Measurements from ENCODE around the gene ZNF823. TPM values are rescaled to one million over a fixed set of nuclear protein-coding genes. Genes with fewer than 3 reads are reported as not detected.
"Not testable (repeated sequence)": the region's sequence is repeated elsewhere in the genome, so short reads cannot be mapped to it uniquely, and the experiment has no call there.

ZNF823 gene
- total RNA-seq (2014; rRNA removed; shearing (Covaris generic)): 4.5 and 8.6 TPM in 2 replicates

- DNase-seq (ENCODE audit: low read depth): peak; percentile 99
These were observed at the start of gene ZNF823 for GRCh38 chr19:11738746-11739620. ZNF823 (minus strand) TSS chr19:11738946; CDS start chr19:11738819, 127 bp downstream.

GRCh38 chr19:11787536-11787935 lies 48.8 kb upstream of the ZNF823 start:
- no peak for DNase-seq (ENCODE audit: low read depth)

GRCh38 chr19:11784356-11784755 lies 45.6 kb upstream of the ZNF823 start:
- DNase-seq (ENCODE audit: low read depth): no peak

- DNase-seq (ENCODE audit: low read depth): no peak
These were observed 45.0 kb upstream of the ZNF823 start for GRCh38 chr19:11783767-11784166.

GRCh38 chr19:11781295-11782057 lies 42.7 kb upstream of the ZNF823 start:
- DNase-seq (ENCODE audit: low read depth): no peak

GRCh38 chr19:11780431-11781020 lies 41.8 kb upstream of the ZNF823 start:
- no peak for DNase-seq (ENCODE audit: low read depth)

- not testable (repeated sequence) for DNase-seq (ENCODE audit: low read depth)
These were observed 37.9 kb upstream of the ZNF823 start for GRCh38 chr19:11776669-11777068.

- not testable (repeated sequence) for DNase-seq (ENCODE audit: low read depth)
These were observed 32.8 kb upstream of the ZNF823 start for GRCh38 chr19:11771520-11771919.

- no peak for DNase-seq (ENCODE audit: low read depth)
These were observed 31.2 kb upstream of the ZNF823 start for GRCh38 chr19:11769995-11770394.

GRCh38 chr19:11767633-11768133 lies 28.9 kb upstream of the ZNF823 start:
- peak; percentile 33 for DNase-seq (ENCODE audit: low read depth)

GRCh38 chr19:11766597-11767591 lies 28.1 kb upstream of the ZNF823 start, which contains the start of gene ZNF441:
ZNF441 (plus strand) TSS chr19:11767000; CDS start chr19:11767194, 194 bp downstream.
- DNase-seq (ENCODE audit: low read depth): peak; percentile 94

GRCh38 chr19:11763611-11764010 lies 24.9 kb upstream of the ZNF823 start:
- no peak for DNase-seq (ENCODE audit: low read depth)

- no peak for DNase-seq (ENCODE audit: low read depth)
These were observed 24.4 kb upstream of the ZNF823 start for GRCh38 chr19:11763117-11763516.

GRCh38 chr19:11759805-11760204 lies 21.1 kb upstream of the ZNF823 start:
- DNase-seq (ENCODE audit: low read depth): no peak

- no peak for DNase-seq (ENCODE audit: low read depth)
These were observed 18.2 kb upstream of the ZNF823 start for GRCh38 chr19:11756965-11757364.

GRCh38 chr19:11754663-11755062 lies 15.9 kb upstream of the ZNF823 start:
- DNase-seq (ENCODE audit: low read depth): no peak

GRCh38 chr19:11752244-11752736 lies 13.5 kb upstream of the ZNF823 start:
- DNase-seq (ENCODE audit: low read depth): no peak

- DNase-seq (ENCODE audit: low read depth): no peak
These were observed 11.0 kb upstream of the ZNF823 start for GRCh38 chr19:11749751-11750150.

GRCh38 chr19:11747277-11747676 lies 8.5 kb upstream of the ZNF823 start:
- DNase-seq (ENCODE audit: low read depth): no peak

- DNase-seq (ENCODE audit: low read depth): peak; percentile 22
These were observed 7.1 kb upstream of the ZNF823 start for GRCh38 chr19:11745869-11746268.

Measured in Daoy (cell line).